ENCODE measurements around the gene ZCCHC10.
"Not testable (repeated sequence)": the region's sequence is repeated elsewhere in the genome, so short reads cannot be mapped to it uniquely, and the experiment has no call there.

The ZCCHC10 gene

DNA sequence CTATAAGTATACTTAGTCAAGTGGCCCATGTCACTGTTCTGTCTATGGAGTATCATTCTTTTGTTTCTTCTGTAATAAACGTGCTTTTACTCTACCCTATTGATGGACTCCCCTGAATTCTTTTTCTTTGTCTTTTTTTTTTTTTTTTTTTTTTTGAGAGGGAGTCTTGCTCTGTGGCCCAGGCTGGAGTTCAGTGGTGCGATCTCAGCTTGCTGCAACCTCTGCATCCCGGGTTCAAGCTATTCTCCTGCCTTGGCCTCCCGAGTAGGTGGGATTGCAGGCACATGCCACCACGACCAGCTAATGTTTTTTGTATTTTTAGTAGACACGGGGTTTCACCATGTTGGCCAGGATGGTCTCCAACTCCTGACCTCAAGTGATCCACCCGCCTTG is 53.9 kb downstream of the ZCCHC10 start:
- not testable (repeated sequence) for DNase-seq

DNA sequence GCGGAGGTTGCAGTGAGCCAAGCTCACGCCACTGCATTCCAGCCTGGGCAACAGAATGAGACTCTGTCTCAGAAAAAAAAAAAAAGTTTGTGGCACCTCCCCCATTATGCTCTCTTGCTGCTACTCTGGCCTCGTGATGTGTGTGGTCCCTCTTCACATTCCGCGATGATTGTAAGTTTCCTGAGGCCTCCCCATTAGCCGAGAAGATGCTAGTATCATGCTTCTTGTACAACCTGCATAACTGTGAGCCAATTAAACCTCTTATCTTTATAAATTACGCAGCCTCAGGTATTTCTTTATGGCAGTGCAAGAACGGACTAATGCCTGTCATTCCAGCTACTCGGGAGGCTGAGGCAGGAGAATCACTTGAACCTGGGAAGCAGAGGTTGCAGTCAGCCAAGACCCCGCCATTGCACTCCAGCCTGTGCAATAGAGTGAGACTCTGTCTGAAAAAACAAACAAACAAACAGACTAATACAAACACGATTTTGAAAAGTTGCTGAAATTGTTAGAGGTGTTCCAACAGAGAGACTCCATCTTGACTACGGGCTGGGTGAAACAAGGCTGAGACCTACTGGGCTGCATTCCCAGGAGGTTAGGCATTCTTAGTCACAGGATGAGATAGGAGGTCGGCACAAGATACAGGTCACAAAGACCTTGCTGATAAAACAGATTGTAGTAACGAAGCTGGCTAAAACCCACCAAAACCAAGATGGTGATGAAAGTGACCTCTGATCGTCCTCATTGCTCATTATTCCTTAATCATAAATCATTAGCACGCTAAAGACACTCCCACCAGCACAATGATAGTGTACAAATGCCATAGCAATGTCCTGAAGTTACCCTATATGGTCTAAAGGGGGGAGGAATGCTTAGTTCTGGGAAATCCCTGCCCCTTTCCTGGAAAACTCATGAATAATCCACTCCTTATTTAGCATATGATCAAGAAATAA is 54.6 kb downstream of the ZCCHC10 start:
- peak in 1 of 3 donors; percentile 25 for DNase-seq

DNA sequence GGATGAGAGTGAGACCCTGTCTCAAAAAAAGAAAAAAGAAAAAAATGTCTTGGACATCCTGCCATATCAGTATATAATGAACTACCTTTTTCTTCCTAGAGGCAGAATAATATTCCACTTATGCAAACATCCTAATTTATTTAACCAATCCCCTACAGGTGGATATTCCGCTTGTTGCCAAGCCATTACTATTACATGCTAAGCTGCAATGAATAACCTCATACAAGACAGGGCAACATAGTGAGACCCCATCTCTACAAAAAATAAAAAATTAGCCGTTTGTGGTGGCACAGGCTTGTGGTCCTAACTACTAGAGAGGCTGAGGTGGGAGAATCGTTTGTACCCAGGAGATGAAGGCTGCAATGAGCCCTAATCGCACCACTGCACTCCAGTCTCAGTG is 61.2 kb downstream of the ZCCHC10 start:
- DNase-seq = no peak

- DNase-seq = peak; percentile 98 to 99 (median 99)
Observed at GRCh38 chr5:132963171-132964104, 62.9 kb downstream of the ZCCHC10 start, which contains the start of gene AFF4. Gene AFF4 (minus strand): TSS chr5:132963634. CDS start chr5:132937189, 26,445 bp downstream.

GRCh38 chr5:132962429-132963021 is 63.8 kb downstream of the ZCCHC10 start:
- peak; percentile 78 to 85 (median 79) for DNase-seq

DNA sequence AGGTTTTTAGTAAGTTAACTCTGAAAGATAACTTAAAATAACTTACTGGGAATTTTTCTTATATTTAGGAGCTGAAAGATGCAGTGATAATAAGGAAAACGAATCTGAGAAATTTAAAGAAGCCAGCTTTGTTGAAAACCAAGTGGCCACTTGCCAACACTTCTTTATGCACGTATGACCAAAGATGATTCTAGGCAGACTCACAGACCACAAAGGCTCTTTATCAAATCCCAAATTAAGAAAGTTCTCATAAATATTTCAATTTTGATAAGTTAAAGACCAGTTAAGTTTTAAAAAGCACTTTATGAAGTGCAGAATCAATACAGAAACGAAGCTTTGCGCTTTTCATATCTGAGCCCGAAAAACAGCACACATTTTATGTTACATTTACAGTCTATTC is 64.5 kb downstream of the ZCCHC10 start:
- DNase-seq = peak in 1 of 3 donors; percentile 27

- DNase-seq = not testable (repeated sequence)
Observed at GRCh38 chr5:132961123-132961815, 65.1 kb downstream of the ZCCHC10 start.

GRCh38 chr5:132956166-132956799 is 70.1 kb downstream of the ZCCHC10 start:
- not testable (repeated sequence) for DNase-seq

DNA sequence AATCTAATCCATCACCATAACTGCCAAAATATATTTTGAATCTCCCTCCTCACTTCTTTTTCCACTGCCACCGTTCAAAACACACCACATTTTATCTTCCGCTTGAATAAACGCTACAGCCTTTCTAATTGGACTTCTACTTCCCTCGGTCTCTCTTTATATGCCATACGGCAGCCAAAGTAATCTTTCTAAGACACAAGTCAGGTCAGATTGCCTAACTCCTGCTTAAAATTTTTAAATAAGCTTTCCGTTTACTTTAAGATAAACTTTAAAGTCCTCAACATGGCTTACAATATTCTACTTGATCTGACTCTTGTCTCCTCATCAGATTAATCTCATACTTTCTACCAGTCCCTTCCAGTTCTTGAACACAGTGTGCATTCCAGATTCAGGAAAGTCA is 72.6 kb downstream of the ZCCHC10 start:
- no peak for DNase-seq

DNA sequence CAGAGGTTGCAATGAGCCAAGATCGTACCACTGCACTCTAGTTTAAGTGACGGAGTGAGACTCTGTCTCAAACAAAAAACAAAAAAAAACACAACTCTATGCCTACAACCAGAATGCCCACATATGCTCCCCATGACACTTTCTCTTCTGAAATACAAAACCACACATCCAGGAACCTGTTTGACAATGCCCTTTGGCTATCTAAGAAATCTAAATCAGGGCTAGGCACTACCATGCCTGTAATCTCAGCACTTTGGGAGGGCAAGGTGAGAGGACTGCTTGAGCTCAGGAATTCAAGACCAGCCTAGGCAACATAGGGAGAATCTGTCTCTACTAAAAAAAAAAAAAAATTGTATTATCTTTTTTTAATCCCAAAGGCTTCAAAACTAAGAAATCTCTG is 73.5 kb downstream of the ZCCHC10 start:
- no peak for DNase-seq

DNA sequence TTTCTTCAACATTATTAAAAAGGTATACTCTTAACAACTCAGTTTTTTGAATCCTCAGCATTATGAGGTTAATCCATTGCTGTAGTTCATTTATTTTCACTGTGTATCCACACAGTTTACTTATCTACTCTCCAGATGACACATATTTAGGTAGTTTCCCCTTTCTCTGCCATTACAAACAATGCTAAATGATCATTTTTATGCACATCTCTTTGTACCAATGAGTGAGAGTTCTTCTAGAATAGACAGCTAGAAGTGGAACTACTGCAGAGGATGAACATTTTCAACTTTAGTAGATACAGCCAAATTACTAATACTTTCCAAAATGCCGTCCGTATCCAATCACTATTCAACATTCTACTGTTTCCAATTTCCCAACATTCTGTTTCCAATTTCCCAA is 74.5 kb downstream of the ZCCHC10 start:
- peak in 2 of 3 donors; percentile 53 to 54 for DNase-seq

GRCh38 chr5:132949136-132949535 is 77.2 kb downstream of the ZCCHC10 start:
- DNase-seq = no peak

DNA sequence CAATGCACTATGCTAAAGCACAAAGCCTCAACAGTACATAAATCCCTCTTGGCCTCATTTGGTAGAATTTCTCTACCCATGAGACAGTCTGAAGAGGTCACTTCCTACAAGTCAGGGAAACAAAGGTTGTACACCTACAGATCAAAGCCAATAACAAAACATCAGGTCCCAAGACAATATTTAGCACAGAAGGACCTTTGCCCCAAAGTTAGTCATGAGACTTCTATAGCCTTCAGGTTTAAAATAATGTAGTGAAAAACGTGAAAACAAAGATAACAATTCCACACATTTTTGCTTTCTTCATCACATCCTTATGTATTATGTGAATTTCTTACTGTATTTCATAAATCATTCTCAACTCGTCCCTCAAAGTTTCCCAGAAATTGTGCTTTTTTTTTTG is 78.7 kb downstream of the ZCCHC10 start:
- no peak for DNase-seq
